ENCODE results near the gene CYTH3. TPM values are rescaled to one million over a fixed set of nuclear protein-coding genes. Genes with fewer than 3 reads are reported as not detected.
"Not testable (repeated sequence)": the region's sequence is repeated elsewhere in the genome, so short reads cannot be mapped to it uniquely, and the experiment has no call there.

The CYTH3 gene
- total RNA-seq, 1 donor = 89.4 TPM

DNA sequence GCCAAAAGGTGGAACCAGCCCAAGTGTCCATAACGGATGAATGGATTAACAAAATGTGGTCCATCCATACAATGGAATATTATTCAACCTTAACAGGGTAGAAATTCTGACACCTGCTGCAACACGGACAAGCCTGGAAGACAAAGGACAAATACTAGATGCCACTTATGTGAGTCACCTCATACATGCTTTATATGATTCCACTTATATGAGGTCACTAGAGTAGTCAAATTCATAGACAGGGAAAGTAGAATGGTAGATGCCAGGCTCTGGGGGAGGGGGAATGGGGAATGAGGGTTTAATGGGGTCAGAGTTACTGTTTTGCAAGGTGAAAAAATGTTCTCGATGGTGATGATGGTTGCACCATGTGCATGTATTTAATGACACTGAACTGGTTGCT, 34.0 kb upstream of the CYTH3 start:
- H2AFZ ChIP-seq (ENCODE audit: low read length) = no peak overlapping the region
- DNase-seq (ENCODE audit: insufficient read length, low spot score, missing footprints) = peak; percentile 86
- no peaks in the 10 kb centered on the region for H3K9me3 ChIP-seq (ENCODE audit: low read depth, low read length)
- no peak overlapping the region for H3K4me2 ChIP-seq (ENCODE audit: insufficient read depth, low read length)
- no peak overlapping the region for H3K27ac ChIP-seq (ENCODE audit: low read depth, low read length)
- TF ChIP-seq, protein P1, sequence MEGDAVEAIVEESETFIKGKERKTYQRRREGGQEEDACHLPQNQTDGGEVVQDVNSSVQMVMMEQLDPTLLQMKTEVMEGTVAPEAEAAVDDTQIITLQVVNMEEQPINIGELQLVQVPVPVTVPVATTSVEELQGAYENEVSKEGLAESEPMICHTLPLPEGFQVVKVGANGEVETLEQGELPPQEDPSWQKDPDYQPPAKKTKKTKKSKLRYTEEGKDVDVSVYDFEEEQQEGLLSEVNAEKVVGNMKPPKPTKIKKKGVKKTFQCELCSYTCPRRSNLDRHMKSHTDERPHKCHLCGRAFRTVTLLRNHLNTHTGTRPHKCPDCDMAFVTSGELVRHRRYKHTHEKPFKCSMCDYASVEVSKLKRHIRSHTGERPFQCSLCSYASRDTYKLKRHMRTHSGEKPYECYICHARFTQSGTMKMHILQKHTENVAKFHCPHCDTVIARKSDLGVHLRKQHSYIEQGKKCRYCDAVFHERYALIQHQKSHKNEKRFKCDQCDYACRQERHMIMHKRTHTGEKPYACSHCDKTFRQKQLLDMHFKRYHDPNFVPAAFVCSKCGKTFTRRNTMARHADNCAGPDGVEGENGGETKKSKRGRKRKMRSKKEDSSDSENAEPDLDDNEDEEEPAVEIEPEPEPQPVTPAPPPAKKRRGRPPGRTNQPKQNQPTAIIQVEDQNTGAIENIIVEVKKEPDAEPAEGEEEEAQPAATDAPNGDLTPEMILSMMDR (IDR thresholded peaks at IDR 0.05; ENCODE audit: extremely low read depth, low read depth, low read length) = no peak
- H3K4me1 ChIP-seq (ENCODE audit: insufficient read depth, low read length) = peaks cover 11% of the 10 kb centered on the region
- no peak overlapping the region for H3K4me3 ChIP-seq (ENCODE audit: insufficient read depth, low read length)
- no peaks in the 10 kb centered on the region for H4K20me1 ChIP-seq (ENCODE audit: insufficient read depth, low read length)
- no peaks in the 10 kb centered on the region for H3K36me3 ChIP-seq (ENCODE audit: insufficient read depth, low read length)
- H3K27me3 ChIP-seq (ENCODE audit: insufficient read depth, low read length) = no peaks in the 10 kb centered on the region
- H3K79me2 ChIP-seq (ENCODE audit: insufficient read depth, low read length) = no peaks in the 10 kb centered on the region

DNA sequence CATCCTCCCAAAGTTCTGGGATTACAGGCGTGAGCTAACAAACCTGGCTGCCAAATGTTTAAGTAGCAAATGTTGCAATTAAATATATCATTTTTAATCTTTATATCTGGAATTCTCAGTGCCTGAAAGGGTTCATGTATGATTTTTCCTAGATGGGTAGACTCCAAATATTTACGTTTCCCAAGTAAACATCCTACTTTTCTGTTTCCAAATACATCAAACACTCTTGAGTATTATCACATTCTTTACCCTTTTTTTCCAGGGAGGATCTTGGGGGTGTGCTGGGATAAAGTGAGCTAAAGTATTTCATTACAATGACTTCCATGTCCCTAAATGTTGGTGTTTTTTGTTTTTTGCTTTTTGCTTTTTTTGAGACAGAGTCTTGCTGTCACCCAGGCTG, 32.9 kb upstream of the CYTH3 start:
- no peaks in the 10 kb centered on the region for H3K9me3 ChIP-seq (ENCODE audit: low read depth, low read length)
- H3K4me2 ChIP-seq (ENCODE audit: insufficient read depth, low read length) = no peak overlapping the region
- no peaks in the 10 kb centered on the region for H3K27me3 ChIP-seq (ENCODE audit: insufficient read depth, low read length)
- H3K4me3 ChIP-seq (ENCODE audit: insufficient read depth, low read length) = no peak overlapping the region
- no peaks in the 10 kb centered on the region for H3K79me2 ChIP-seq (ENCODE audit: insufficient read depth, low read length)
- TF ChIP-seq, protein P1 (IDR thresholded peaks at IDR 0.05; ENCODE audit: extremely low read depth, low read depth, low read length) = no peak
- H3K4me1 ChIP-seq (ENCODE audit: insufficient read depth, low read length) = peaks cover 11% of the 10 kb centered on the region
- H3K36me3 ChIP-seq (ENCODE audit: insufficient read depth, low read length) = no peaks in the 10 kb centered on the region
- H3K27ac ChIP-seq (ENCODE audit: low read depth, low read length) = no peak overlapping the region
- no peaks in the 10 kb centered on the region for H4K20me1 ChIP-seq (ENCODE audit: insufficient read depth, low read length)
- no peak overlapping the region for H2AFZ ChIP-seq (ENCODE audit: low read length)
- no peak for DNase-seq (ENCODE audit: insufficient read length, low spot score, missing footprints)

DNA sequence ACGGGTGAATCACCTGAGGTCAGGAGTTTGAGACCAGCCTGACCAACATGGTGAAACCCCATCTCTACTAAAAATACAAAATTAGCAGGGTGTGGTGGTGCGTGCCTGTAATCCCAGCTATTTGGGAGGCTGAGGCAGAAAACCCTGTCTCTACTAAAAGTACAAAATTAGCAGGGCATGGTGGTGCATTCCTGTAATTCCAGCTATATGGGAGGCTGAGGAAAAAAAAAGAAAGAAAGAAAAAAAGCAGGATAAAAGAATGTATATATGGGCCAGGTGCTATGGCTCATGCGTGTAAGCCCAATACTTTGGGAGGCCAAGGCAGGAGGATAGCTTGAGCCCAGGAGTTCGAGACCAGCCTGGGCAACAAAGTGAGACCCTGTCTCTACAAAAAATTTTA, 29.0 kb upstream of the CYTH3 start:
- H4K20me1 ChIP-seq (ENCODE audit: insufficient read depth, low read length); H3K27me3 ChIP-seq (ENCODE audit: insufficient read depth, low read length); H3K79me2 ChIP-seq (ENCODE audit: insufficient read depth, low read length); H3K4me2 ChIP-seq (ENCODE audit: insufficient read depth, low read length); DNase-seq (ENCODE audit: insufficient read length, low spot score, missing footprints); H3K4me1 ChIP-seq (ENCODE audit: insufficient read depth, low read length); H2AFZ ChIP-seq (ENCODE audit: low read length); H3K36me3 ChIP-seq (ENCODE audit: insufficient read depth, low read length); H3K27ac ChIP-seq (ENCODE audit: low read depth, low read length); H3K9me3 ChIP-seq (ENCODE audit: low read depth, low read length); H3K4me3 ChIP-seq (ENCODE audit: insufficient read depth, low read length): not testable (repeated sequence)

DNA sequence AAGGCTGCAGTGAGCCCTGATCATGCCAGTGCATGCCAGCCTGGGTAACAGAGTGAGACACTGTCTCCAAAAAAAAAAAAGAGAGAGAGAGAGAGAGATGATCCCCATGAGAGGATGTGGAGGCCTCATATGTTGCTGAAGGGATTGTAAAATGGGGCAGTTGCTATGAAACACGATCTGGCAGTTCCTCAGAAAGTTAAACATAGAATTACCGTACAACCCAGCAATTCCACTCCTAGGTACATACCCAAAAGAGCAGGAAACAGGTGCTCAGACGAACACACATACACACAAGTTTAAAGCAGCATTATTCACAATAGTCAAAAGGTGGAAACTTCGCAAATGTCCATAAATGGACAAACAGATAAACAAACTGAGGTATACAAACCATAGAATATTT, 27.4 kb upstream of the CYTH3 start:
- H3K9me3 ChIP-seq (ENCODE audit: low read depth, low read length) = no peaks in the 10 kb centered on the region
- H3K4me2 ChIP-seq (ENCODE audit: insufficient read depth, low read length) = no peak overlapping the region
- TF ChIP-seq, protein P1 (IDR thresholded peaks at IDR 0.05; ENCODE audit: extremely low read depth, low read depth, low read length) = no peak
- H2AFZ ChIP-seq (ENCODE audit: low read length) = no peak overlapping the region
- H3K4me1 ChIP-seq (ENCODE audit: insufficient read depth, low read length) = peaks cover 9% of the 10 kb centered on the region
- H3K36me3 ChIP-seq (ENCODE audit: insufficient read depth, low read length) = no peaks in the 10 kb centered on the region
- DNase-seq (ENCODE audit: insufficient read length, low spot score, missing footprints) = no peak
- H3K27ac ChIP-seq (ENCODE audit: low read depth, low read length) = no peak overlapping the region
- no peaks in the 10 kb centered on the region for H3K79me2 ChIP-seq (ENCODE audit: insufficient read depth, low read length)
- no peaks in the 10 kb centered on the region for H4K20me1 ChIP-seq (ENCODE audit: insufficient read depth, low read length)
- H3K27me3 ChIP-seq (ENCODE audit: insufficient read depth, low read length) = no peaks in the 10 kb centered on the region
- H3K4me3 ChIP-seq (ENCODE audit: insufficient read depth, low read length) = no peak overlapping the region

Data from osteoblast (primary cell).